Measurements from ENCODE around the gene ELAVL1. TPM values are rescaled to one million over a fixed set of nuclear protein-coding genes. Genes with fewer than 3 reads are reported as not detected.

Gene ELAVL1
- total RNA-seq, 1 donor from 2014 or later = 122 TPM

GRCh38 chr19:7934766-7935165 lies 70.7 kb downstream of the ELAVL1 start:
- H3K9me3 Mint-ChIP-seq (ENCODE audit: unreplicated experiment) = no peaks in the 10 kb centered on the region
- no peak overlapping the region for H3K4me3 Mint-ChIP-seq (ENCODE audit: unreplicated experiment)
- peaks cover 5% of the 10 kb centered on the region for H3K27me3 Mint-ChIP-seq (ENCODE audit: unreplicated experiment)
- DNase-seq = no peak
- H3K36me3 Mint-ChIP-seq (ENCODE audit: unreplicated experiment) = no peaks in the 10 kb centered on the region
- H3K4me1 Mint-ChIP-seq (ENCODE audit: low read depth, unreplicated experiment) = peaks cover 3% of the 10 kb centered on the region
- TF ChIP-seq CTCF (IDR thresholded peaks at IDR 0.05; ENCODE audit: partially characterized antibody, unreplicated experiment) = no peak
- H3K27ac Mint-ChIP-seq (ENCODE audit: unreplicated experiment) = no peak overlapping the region

GRCh38 chr19:7933828-7934725 lies 71.4 kb downstream of the ELAVL1 start:
- Mint-ChIP-seq H3K27me3 (ENCODE audit: unreplicated experiment) (peaks cover 5% of the 10 kb centered on the region), H3K27ac (ENCODE audit: unreplicated experiment) (no peak overlapping the region), H3K9me3 (ENCODE audit: unreplicated experiment) (no peaks in the 10 kb centered on the region), H3K4me1 (ENCODE audit: low read depth, unreplicated experiment) (peaks cover 3% of the 10 kb centered on the region), H3K36me3 (ENCODE audit: unreplicated experiment) (no peaks in the 10 kb centered on the region), H3K4me3 (ENCODE audit: unreplicated experiment) (no peak overlapping the region)
- DNase-seq = no peak
- TF ChIP-seq CTCF (IDR thresholded peaks at IDR 0.05; ENCODE audit: partially characterized antibody, unreplicated experiment) = peak; percentile 1

- no peaks in the 10 kb centered on the region for H3K9me3 Mint-ChIP-seq (ENCODE audit: unreplicated experiment)
- DNase-seq = no peak
- TF ChIP-seq CTCF (IDR thresholded peaks at IDR 0.05; ENCODE audit: partially characterized antibody, unreplicated experiment) = peak; percentile 23
- H3K27me3 Mint-ChIP-seq (ENCODE audit: unreplicated experiment) = peaks cover 2% of the 10 kb centered on the region
- no peaks in the 10 kb centered on the region for H3K36me3 Mint-ChIP-seq (ENCODE audit: unreplicated experiment)
- no peak overlapping the region for H3K4me3 Mint-ChIP-seq (ENCODE audit: unreplicated experiment)
- H3K27ac Mint-ChIP-seq (ENCODE audit: unreplicated experiment) = no peak overlapping the region
- peaks cover under 1% of the 10 kb centered on the region for H3K4me1 Mint-ChIP-seq (ENCODE audit: low read depth, unreplicated experiment)
Measured at GRCh38 chr19:7933411-7933810, 72.0 kb downstream of the ELAVL1 start.

GRCh38 chr19:7932930-7933300 lies 72.5 kb downstream of the ELAVL1 start:
- H3K9me3 Mint-ChIP-seq (ENCODE audit: unreplicated experiment) = no peaks in the 10 kb centered on the region
- no peak overlapping the region for H3K27ac Mint-ChIP-seq (ENCODE audit: unreplicated experiment)
- no peak for DNase-seq
- H3K27me3 Mint-ChIP-seq (ENCODE audit: unreplicated experiment) = peaks cover 5% of the 10 kb centered on the region
- TF ChIP-seq CTCF (IDR thresholded peaks at IDR 0.05; ENCODE audit: partially characterized antibody, unreplicated experiment) = no peak
- no peaks in the 10 kb centered on the region for H3K36me3 Mint-ChIP-seq (ENCODE audit: unreplicated experiment)
- no peak overlapping the region for H3K4me3 Mint-ChIP-seq (ENCODE audit: unreplicated experiment)
- peaks cover 3% of the 10 kb centered on the region for H3K4me1 Mint-ChIP-seq (ENCODE audit: low read depth, unreplicated experiment)

- Mint-ChIP-seq H3K4me3 (ENCODE audit: unreplicated experiment) (no peak overlapping the region), H3K27ac (ENCODE audit: unreplicated experiment) (no peak overlapping the region), H3K9me3 (ENCODE audit: unreplicated experiment) (peaks cover 2% of the 10 kb centered on the region), H3K27me3 (ENCODE audit: unreplicated experiment) (peaks cover 5% of the 10 kb centered on the region), H3K36me3 (ENCODE audit: unreplicated experiment) (no peaks in the 10 kb centered on the region), H3K4me1 (ENCODE audit: low read depth, unreplicated experiment) (peaks cover 3% of the 10 kb centered on the region)
- no peak for TF ChIP-seq CTCF (IDR thresholded peaks at IDR 0.05; ENCODE audit: partially characterized antibody, unreplicated experiment)
- no peak for DNase-seq
Measured at GRCh38 chr19:7932276-7932929, 73.0 kb downstream of the ELAVL1 start.
